GM19193 (cell line): ENCODE results near the gene IRX3.

ENCODE experiments used
- POLR2A ChIP-seq: IDR thresholded peaks from 4 replicates; pipeline ENCODE4 v1.6.1; 2011; ENCODE audit not compliant: insufficient read depth, insufficient read length; ENCODE audit errors: extremely low read depth

Gene IRX3

DNA sequence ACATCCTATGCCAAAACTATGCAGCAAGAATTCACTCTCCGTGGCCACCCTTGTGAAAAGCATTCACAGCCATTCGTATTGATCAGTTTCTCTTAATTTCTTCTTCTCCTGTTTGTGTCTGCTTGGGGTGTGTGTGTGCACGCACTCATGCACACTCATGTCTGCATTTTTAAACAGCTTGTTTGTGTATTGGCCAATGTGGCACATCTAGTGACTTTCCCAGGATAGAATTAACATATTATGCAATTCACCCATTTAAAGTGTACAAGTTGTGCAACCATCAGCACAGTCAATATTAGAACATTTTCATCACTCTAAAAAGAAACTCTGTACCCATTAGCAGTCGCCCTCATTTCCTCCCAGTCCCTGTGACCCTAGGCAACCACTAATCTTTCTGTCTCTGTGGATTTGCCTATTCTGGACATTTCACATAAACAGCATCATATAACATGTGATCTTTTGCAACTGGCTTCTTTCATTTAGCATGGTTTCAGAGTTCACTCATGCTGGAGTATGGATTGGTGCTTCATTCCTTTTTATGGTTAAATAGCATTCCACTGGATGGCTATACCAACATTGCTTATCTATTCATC lies 20.1 kb downstream of the IRX3 start:
- TF ChIP-seq POLR2A = no peak

DNA sequence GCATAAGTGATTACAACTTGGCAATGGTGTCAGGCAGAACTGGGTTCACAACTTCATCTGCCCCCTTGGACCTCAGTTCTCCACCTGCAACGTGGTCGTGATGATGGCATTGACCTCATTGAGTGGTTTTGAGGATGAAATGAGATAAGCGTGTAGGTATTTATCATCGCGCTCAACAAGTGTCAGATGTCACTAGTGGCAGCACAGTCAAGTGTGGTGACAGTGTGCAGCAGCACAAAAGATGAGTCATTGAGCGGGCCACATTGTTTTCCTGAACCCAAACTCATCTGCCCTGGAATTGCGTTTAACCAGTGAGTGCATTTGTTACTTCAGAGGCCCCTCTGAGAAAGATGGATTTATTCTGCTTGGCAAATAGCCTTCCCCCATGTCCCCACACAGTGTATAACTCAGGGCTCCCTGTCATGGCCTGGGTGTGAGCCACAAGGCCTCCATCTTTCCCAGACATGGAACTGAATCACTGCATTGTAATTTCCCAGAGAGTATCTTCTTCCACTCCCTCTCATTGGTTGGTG lies 20.9 kb downstream of the IRX3 start:
- no peak for TF ChIP-seq POLR2A

DNA sequence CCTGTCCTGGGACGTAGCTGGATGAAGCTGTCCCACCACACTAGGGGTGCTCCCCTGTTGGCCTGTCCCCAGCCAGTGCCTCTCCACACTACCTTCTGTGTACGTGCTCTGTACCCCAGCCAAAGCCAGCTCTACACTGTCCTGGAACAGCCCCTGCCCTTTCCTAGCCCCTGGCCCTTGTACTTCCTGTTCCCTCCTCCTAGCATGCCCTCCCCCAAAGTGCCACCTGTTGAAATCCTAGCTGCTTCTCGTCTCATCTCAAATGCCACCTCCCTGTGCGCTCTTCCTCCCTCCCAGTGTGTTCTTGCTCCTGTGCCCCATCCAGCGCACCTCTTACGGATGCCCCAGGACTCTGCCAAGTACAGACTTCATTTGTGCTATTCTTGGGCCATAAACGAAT lies 33.5 kb downstream of the IRX3 start:
- TF ChIP-seq POLR2A = no peak

DNA sequence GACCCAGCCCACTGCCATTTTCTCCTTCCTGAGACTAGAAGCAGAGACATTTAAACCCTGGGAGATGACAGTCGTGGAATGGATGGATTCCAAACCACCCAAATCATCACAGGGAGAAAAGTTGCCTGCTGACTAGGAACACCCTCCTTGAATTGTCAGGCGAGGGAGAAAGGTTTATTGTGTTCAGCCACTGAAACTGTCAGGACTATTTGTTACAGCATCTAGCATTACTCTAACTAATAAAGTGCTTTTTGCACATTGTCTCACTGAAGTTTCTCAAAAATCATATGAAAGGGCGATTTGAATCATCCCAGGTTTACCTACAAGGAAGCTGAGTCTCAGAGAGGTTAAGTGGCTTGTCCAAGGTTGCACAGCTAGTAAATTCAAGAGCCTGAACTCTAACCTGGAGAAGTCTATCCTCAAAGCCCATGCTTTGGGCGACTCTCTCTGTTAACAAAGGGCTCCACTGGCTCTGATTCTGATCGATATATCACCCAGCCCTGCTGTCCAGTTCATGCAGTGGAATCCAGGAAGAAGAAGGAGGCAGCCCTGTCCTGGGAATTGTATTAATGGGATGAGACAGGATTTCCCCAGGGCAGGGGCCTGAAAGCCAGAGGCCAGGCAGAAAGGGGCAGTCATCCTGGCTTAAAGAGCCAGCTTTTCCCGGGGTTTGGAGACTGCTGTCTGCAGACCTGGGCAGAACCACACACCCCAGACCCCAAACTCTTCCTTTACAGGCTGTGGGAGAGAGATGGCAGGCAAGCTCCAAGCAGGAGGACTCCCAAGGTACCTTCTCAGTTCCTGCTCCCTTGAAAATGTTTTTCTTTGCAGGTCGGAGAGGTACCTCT lies 37.5 kb downstream of the IRX3 start:
- TF ChIP-seq POLR2A = no peak

DNA sequence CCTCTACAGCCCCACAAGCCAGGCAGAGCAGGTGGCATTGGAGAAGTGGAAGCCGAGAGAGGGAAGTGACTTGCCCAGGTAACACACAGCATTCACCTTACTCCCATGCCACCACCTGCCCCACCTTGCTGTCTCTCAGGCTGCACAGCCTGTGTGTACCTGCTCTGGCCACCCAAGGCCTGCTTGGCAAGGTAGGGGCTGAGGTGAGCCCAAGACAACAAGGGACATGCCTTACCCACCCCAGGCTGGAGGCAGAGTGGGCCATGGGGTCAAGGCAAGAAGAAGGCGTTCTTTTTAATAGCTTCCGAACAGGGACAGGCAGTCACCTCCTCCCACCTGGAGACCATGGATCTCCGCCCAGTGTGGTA lies 40.1 kb downstream of the IRX3 start:
- no peak for TF ChIP-seq POLR2A

DNA sequence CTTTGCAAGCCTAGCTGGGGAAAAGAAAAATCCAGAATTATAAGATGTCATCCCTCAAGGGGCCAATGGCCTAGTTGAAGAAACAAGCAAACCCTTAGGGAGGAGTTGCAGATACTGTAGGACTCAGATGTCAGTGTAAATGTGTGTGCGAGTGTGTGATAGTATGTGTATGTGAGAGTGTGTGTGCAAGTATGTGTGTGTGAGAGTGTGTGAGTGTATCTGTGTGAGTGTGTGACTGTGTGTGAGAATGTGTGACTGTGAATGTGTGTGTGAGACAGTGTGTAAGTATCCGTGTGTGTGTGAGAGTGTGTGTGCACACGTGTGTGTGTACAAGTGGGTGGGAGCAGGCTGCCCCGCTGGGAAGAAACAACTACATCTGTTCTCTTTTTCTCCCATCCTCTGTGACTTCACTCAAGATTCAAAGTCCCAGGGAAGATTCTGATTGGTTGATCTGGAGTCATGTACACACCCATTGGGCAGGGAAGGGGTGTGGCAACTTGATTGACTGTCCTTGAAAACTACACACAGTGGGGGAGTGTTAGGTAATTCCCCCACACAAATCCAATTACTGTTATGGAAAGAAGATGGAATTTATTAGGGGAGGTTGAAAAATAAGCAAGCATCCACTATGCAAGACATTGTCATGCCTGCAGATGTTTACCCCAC lies 40.7 kb downstream of the IRX3 start:
- no peak for TF ChIP-seq POLR2A

DNA sequence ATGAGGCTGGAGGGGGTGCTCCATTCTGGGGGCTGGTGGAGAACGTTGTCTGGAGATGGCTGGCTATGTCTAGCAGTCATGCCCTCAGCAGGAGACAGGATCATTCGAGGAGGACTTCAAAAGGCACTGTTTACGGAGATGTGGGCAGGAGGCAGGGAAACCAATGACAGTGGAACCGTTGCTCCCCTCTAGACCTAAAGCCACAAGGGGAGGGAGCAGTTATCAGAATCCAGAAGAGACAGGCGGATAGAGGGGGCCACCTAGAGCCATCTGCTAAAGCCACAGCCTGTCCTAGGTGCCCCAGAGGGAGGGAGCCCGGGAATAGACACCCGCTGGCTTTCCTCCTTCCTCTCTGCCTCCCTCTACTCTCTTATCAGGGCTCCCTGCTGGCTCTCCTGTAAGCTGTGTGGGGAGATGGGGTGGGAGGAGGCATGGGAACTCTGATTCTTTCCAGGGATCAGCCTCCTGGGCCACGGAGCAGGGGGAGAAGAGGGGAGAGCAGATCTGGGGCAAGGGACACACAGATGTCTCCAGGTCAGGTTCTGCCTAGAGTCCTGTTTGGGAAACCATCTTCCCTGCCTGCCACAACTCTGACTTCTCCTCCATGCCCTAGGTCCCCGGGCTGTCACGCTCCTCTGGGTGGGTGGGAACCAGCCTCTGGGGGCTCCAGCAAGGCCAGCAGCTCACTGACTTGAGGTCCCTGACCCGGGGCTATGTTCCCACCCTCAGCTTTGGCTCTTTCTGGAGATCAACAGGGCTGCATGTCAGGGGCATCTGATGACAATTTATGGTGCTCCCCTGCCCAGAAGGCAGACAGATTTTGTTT lies 42.3 kb downstream of the IRX3 start:
- no peak for TF ChIP-seq POLR2A

DNA sequence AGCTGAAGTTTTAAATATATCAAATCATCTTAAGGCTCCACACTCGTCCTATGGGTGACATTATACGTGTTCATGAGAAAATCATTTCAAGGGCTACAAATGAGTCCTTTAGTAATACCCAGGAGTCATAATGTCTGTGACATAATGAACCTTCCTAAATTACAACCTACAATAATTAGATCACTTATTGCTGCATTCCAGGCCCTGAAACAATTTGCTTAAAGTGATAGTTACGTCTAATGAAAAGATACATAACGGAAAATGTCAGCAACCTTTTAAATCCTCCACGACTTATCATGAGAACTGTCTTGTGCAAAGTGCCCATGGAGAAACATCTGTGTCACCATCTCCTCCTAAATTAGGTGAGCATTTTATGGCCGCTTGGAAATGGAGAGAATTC lies 43.4 kb downstream of the IRX3 start:
- no peak for TF ChIP-seq POLR2A

DNA sequence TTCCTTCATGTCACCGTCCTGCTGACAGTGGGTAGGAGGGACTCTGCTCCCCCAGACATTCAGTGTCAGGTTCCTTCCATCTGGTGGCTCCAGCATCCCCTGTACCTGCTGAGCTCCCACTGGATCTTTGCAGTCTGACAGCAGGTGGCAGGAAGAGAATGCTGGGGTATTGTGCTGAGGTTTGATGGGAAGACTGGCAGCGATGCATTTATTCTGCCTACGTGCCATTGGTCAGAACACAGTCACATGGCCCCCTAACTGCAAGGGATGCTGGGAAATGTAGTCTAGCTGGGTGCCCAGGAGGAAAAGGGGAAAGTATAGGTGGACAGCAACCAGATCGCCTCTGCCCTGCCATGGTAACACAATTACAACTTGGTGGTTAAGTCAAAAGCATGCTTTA lies 44.4 kb downstream of the IRX3 start:
- no peak for TF ChIP-seq POLR2A

DNA sequence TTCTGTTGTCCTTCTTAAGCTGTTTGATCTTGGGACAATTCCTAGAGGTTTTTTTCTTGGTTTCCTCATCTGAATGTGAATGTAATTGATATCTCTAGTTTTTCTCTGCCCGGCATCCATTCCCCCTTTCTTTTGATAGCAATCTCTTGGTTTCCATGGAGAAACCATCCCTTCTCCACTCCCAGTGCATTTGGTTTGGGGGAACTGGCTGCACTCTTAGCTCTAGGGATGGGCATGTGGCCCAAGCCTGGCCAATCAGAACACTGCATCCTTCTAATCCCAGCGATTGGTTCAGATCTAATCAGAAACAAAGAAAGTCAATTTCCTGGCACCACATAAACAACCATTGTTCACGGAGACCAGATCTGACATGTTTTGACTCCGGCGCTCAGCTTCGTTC lies 45.1 kb downstream of the IRX3 start:
- TF ChIP-seq POLR2A = no peak

DNA sequence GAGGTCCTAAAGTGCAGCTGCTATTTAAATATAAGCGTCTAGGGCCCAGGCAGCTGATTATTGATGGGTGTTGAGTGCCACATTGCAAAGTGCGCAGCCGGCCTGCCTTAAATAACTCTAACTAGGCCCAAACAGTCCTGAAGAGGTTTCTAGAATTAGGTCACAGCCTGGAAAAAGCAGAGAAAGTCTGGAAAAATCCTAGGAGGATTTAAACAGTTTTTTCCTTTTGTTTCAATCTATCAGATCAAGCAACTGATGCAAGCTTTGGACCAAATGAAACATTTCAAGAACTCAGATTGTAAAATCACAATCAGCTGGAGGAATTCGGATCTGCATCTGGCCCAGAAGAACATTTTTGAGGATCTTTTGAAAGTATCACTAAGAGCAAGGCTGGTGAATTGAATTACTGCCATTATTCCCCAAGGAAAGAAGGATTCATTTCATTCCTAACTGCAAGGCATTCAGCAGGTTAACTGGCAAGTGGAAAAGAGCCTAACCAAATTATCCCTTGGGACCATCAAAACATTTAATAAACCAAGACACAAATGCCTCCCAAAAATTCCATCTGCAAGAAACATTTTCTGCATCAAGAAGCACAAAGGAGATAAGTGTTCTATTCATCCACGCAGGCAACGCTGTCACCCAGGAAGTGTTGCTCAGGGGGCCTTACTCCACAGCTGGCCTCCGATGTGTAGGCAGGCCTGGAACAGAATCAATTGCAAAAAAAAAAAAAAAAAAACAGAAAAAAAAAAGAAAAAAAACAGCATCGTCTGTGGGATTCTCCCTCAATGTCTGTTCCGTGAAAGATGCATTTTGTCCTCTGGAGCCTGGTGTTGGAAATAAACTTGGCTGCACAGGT lies 46.1 kb downstream of the IRX3 start:
- TF ChIP-seq POLR2A = no peak

DNA sequence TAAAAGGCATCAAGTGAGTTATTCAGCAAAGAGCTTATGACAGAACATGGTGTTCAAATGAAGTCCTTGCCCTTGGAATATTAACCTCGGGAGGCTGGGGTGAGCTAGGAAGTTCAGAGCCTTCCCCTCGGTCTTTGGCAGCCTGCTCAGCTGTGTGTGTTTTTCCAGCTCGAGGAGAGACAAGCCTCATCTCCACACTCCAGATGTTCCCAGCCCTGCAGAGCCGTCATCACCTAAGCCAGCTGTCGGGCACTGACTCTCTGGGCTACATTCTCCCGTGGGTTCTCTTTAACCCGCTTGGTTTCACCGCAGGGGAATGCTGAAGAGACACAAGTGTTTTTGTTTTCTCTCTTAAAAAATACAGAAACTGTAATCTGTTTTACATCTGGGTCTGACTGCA lies 47.1 kb downstream of the IRX3 start:
- no peak for TF ChIP-seq POLR2A

DNA sequence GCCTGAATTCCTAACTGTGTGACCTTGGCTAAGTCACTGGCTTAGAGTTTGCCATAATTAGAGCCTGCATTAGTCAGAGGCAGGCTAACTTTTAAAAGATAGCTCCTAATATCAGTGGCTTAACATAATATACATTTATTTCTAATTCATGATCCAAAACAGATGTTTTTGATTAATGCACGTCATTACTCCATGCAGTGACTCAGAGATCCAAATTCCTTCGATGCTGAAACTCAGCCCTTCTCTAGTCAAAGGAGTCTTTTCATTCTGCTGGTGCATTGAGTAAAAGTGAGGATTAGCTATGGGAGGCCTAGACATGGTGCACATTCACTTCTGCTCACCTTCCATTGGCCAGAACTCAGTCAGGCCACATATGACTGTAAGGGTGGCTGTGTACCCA lies 49.8 kb downstream of the IRX3 start:
- TF ChIP-seq POLR2A = no peak

DNA sequence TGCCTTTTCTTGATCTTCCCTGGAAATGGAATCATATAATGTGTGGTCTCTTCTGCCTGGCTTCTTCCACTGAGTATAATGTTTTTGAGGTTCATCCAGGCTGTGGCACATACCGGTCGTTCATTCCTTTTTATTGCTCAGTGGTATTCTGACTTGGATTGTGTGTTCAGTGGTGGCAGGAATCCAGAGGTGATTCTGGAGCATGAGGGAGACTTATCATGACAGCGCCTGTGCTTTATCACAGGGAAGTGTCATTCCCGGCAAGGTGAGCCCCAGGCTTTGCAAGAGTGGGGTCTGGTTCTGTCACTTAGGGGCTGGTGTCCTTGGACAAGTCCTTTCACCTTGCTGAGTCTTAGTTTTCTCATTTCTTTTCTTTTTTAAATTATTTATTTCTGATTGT lies 53.0 kb downstream of the IRX3 start:
- no peak for TF ChIP-seq POLR2A
